ENCODE measurements around the gene ECEL1.

DNA sequence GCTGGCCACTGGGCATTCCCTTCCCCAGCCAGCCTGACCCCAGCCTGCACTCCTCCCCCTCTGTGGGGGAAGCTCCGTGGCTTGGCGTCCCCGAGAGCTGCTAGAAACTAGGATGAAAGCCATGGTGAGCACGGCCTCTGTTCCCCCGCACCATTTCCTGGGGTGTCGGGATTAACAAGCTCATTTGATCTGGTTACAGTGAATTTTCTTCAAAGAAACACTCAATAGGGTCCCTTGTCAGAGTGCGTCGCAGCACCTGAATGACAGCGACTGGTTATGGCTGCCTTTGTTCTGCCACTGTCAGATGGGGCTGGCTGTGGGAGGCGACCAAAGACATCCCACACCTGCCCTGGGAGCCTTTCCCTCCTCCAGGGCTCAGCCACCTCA lies 39.3 kb downstream of the ECEL1 start:
- TF ChIP-seq TEAD1 (CRISPR knock-in tag; IDR thresholded peaks at IDR 0.05) (no peak), MAFK (IDR thresholded peaks at IDR 0.05; ENCODE audit: low read length) (no peak), POLR2AphosphoS5 (IDR thresholded peaks at IDR 0.05; ENCODE audit: control insufficient read depth, insufficient read depth, low read depth, low read length) (no peak), ZNF583 (CRISPR knock-in tag; IDR thresholded peaks at IDR 0.05) (no peak), BHLHE40 (IDR thresholded peaks at IDR 0.05; ENCODE audit: low read length) (no peak)
- TF ChIP-seq, protein P1, sequence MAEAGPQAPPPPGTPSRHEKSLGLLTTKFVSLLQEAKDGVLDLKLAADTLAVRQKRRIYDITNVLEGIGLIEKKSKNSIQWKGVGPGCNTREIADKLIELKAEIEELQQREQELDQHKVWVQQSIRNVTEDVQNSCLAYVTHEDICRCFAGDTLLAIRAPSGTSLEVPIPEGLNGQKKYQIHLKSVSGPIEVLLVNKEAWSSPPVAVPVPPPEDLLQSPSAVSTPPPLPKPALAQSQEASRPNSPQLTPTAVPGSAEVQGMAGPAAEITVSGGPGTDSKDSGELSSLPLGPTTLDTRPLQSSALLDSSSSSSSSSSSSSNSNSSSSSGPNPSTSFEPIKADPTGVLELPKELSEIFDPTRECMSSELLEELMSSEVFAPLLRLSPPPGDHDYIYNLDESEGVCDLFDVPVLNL (CRISPR knock-in tag; IDR thresholded peaks at IDR 0.05; ENCODE audit: low read depth) = no peak
- TF ChIP-seq, protein P2, sequence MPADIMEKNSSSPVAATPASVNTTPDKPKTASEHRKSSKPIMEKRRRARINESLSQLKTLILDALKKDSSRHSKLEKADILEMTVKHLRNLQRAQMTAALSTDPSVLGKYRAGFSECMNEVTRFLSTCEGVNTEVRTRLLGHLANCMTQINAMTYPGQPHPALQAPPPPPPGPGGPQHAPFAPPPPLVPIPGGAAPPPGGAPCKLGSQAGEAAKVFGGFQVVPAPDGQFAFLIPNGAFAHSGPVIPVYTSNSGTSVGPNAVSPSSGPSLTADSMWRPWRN (IDR thresholded peaks at IDR 0.05; ENCODE audit: low read depth) = no peak
